ENCODE results near the gene USH1G.

DNA sequence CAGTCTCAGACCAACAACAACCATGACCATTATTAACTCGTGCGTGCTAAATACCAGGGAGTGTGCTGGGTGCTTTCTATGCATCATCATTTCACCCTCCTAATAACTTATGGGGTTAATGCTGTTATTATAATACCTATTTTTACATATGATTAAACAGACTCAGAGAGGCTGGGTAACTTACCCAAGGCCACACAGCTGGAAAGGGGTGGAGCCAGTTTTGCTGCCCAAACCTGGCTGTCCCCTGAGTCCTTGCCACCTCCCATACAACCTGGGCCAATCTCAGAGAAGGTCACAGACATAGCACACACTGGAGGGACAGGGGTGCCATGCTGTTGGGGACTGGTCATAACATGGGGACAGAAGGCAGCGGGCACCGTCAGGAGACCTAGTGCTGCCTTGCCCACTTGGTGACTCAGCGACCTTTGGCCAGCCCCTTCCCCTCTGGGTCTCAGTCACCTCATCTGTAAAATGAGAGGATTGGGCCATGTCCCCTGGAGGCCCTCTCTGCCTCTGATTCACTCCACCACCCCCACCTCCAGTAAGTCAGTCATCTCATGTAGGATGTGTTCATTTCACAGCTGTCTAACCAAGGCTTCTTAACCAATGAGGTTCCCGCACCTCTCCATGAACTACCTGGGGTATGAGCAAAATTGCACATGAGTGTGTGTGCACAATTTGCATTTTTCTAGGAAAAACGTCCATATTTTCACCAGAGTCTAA is 18.2 kb downstream of the USH1G start:
- TF ChIP-seq, protein P1, sequence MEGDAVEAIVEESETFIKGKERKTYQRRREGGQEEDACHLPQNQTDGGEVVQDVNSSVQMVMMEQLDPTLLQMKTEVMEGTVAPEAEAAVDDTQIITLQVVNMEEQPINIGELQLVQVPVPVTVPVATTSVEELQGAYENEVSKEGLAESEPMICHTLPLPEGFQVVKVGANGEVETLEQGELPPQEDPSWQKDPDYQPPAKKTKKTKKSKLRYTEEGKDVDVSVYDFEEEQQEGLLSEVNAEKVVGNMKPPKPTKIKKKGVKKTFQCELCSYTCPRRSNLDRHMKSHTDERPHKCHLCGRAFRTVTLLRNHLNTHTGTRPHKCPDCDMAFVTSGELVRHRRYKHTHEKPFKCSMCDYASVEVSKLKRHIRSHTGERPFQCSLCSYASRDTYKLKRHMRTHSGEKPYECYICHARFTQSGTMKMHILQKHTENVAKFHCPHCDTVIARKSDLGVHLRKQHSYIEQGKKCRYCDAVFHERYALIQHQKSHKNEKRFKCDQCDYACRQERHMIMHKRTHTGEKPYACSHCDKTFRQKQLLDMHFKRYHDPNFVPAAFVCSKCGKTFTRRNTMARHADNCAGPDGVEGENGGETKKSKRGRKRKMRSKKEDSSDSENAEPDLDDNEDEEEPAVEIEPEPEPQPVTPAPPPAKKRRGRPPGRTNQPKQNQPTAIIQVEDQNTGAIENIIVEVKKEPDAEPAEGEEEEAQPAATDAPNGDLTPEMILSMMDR (IDR thresholded peaks at IDR 0.05; ENCODE audit: low read depth, low read length), result no peak
- no peak for TF ChIP-seq POLR2A (IDR thresholded peaks at IDR 0.05; ENCODE audit: extremely low read depth, insufficient read length)
